ENCODE results near the gene TBC1D2.

The TBC1D2 gene

GRCh38 chr9:98220911-98221310 is 34.5 kb downstream of the TBC1D2 start:
- TF ChIP-seq GATA2 (IDR thresholded peaks at IDR 0.05; ENCODE audit: low read depth, low read length) (no peak), GATA3 (IDR thresholded peaks at IDR 0.05; ENCODE audit: low read depth, low read length) (no peak)

GRCh38 chr9:98219794-98220370 is 35.6 kb downstream of the TBC1D2 start:
- TF ChIP-seq GATA2 (IDR thresholded peaks at IDR 0.05; ENCODE audit: low read depth, low read length) (no peak), GATA3 (IDR thresholded peaks at IDR 0.05; ENCODE audit: low read depth, low read length) (no peak)

- TF ChIP-seq GATA2 (IDR thresholded peaks at IDR 0.05; ENCODE audit: low read depth, low read length), result no peak
- TF ChIP-seq GATA3 (IDR thresholded peaks at IDR 0.05; ENCODE audit: low read depth, low read length), result no peak
These were observed 36.1 kb downstream of the TBC1D2 start for GRCh38 chr9:98219364-98219716.

GRCh38 chr9:98218562-98219363 is 36.7 kb downstream of the TBC1D2 start:
- TF ChIP-seq GATA3 (IDR thresholded peaks at IDR 0.05; ENCODE audit: low read depth, low read length), result no peak
- TF ChIP-seq GATA2 (IDR thresholded peaks at IDR 0.05; ENCODE audit: low read depth, low read length), result no peak

- TF ChIP-seq GATA3 (IDR thresholded peaks at IDR 0.05; ENCODE audit: low read depth, low read length) (no peak), GATA2 (IDR thresholded peaks at IDR 0.05; ENCODE audit: low read depth, low read length) (no peak)
These were observed 38.2 kb downstream of the TBC1D2 start for GRCh38 chr9:98217255-98217654.

- no peak for TF ChIP-seq GATA3 (IDR thresholded peaks at IDR 0.05; ENCODE audit: low read depth, low read length)
- no peak for TF ChIP-seq GATA2 (IDR thresholded peaks at IDR 0.05; ENCODE audit: low read depth, low read length)
These were observed 39.1 kb downstream of the TBC1D2 start for GRCh38 chr9:98216391-98216790.

GRCh38 chr9:98215821-98216220 is 39.6 kb downstream of the TBC1D2 start:
- no peak for TF ChIP-seq GATA2 (IDR thresholded peaks at IDR 0.05; ENCODE audit: low read depth, low read length)
- no peak for TF ChIP-seq GATA3 (IDR thresholded peaks at IDR 0.05; ENCODE audit: low read depth, low read length)

- TF ChIP-seq GATA3 (IDR thresholded peaks at IDR 0.05; ENCODE audit: low read depth, low read length), result no peak
- TF ChIP-seq GATA2 (IDR thresholded peaks at IDR 0.05; ENCODE audit: low read depth, low read length), result no peak
These were observed 40.2 kb downstream of the TBC1D2 start for GRCh38 chr9:98215271-98215670.

- TF ChIP-seq GATA2 (IDR thresholded peaks at IDR 0.05; ENCODE audit: low read depth, low read length) (no peak), GATA3 (IDR thresholded peaks at IDR 0.05; ENCODE audit: low read depth, low read length) (no peak)
These were observed 40.6 kb downstream of the TBC1D2 start for GRCh38 chr9:98214811-98215210.

- no peak for TF ChIP-seq GATA2 (IDR thresholded peaks at IDR 0.05; ENCODE audit: low read depth, low read length)
- TF ChIP-seq GATA3 (IDR thresholded peaks at IDR 0.05; ENCODE audit: low read depth, low read length), result no peak
These were observed 44.2 kb downstream of the TBC1D2 start for GRCh38 chr9:98211260-98211659.

GRCh38 chr9:98210435-98210834 is 45.0 kb downstream of the TBC1D2 start:
- TF ChIP-seq GATA3 (IDR thresholded peaks at IDR 0.05; ENCODE audit: low read depth, low read length) (no peak), GATA2 (IDR thresholded peaks at IDR 0.05; ENCODE audit: low read depth, low read length) (no peak)

- TF ChIP-seq GATA3 (IDR thresholded peaks at IDR 0.05; ENCODE audit: low read depth, low read length) (no peak), GATA2 (IDR thresholded peaks at IDR 0.05; ENCODE audit: low read depth, low read length) (no peak)
These were observed 45.9 kb downstream of the TBC1D2 start for GRCh38 chr9:98209530-98209929.

GRCh38 chr9:98208635-98209034 is 46.8 kb downstream of the TBC1D2 start:
- no peak for TF ChIP-seq GATA3 (IDR thresholded peaks at IDR 0.05; ENCODE audit: low read depth, low read length)
- no peak for TF ChIP-seq GATA2 (IDR thresholded peaks at IDR 0.05; ENCODE audit: low read depth, low read length)

GRCh38 chr9:98207606-98208005 is 47.8 kb downstream of the TBC1D2 start:
- TF ChIP-seq GATA2 (IDR thresholded peaks at IDR 0.05; ENCODE audit: low read depth, low read length), result no peak
- no peak for TF ChIP-seq GATA3 (IDR thresholded peaks at IDR 0.05; ENCODE audit: low read depth, low read length)

- TF ChIP-seq GATA3 (IDR thresholded peaks at IDR 0.05; ENCODE audit: low read depth, low read length) (no peak), GATA2 (IDR thresholded peaks at IDR 0.05; ENCODE audit: low read depth, low read length) (no peak)
These were observed 48.7 kb downstream of the TBC1D2 start for GRCh38 chr9:98206754-98207153.
